Activated gamma-delta T cell (primary cell): Measurements from ENCODE around the gene MTA2.

Experiments
- DNase-seq: peaks from one replicate; lab custom pipeline; 2025; lab: John Stamatoyannopoulos, UW

MTA2 gene

DNA sequence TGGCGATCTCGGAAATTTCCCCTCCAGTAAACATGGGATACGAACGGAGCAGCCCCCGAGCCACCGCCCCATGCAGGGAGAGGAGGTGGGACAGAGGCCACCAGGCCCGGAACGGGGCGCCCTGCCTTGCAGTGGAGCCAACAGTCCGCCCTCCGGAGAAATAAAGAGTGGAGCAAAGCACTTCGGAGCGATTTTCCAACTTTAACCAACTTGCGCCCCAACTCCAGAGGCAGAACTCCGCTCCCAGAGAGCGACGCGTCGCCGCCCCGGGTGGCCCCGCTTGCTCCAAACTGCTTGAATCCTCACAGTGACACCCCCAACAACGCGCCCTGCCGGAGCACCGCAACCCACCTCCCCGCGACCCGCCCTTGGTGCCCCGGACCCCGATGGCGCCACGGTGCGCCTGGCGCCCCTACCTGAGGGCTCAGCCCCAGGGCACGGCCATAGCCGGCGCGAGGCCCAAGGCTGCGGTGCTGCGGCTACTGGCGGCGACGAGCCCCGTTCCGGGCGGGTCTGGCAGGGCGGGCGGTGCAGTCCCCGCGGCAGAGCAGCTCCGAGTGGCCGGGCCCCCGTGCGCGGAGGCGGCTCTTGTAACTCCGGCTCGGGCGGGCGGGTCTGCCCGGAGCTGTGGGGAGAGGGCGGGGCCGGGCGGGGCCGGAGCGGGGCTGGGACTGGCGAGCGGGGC, 55.3 kb downstream of the MTA2 start, which contains the start of gene AHNAK:
Gene AHNAK (minus strand): TSS at position 563 of the 685 bp plus-strand sequence. CDS start 10,708 bp downstream, outside the sequence.
- peak; percentile 67 for DNase-seq

DNA sequence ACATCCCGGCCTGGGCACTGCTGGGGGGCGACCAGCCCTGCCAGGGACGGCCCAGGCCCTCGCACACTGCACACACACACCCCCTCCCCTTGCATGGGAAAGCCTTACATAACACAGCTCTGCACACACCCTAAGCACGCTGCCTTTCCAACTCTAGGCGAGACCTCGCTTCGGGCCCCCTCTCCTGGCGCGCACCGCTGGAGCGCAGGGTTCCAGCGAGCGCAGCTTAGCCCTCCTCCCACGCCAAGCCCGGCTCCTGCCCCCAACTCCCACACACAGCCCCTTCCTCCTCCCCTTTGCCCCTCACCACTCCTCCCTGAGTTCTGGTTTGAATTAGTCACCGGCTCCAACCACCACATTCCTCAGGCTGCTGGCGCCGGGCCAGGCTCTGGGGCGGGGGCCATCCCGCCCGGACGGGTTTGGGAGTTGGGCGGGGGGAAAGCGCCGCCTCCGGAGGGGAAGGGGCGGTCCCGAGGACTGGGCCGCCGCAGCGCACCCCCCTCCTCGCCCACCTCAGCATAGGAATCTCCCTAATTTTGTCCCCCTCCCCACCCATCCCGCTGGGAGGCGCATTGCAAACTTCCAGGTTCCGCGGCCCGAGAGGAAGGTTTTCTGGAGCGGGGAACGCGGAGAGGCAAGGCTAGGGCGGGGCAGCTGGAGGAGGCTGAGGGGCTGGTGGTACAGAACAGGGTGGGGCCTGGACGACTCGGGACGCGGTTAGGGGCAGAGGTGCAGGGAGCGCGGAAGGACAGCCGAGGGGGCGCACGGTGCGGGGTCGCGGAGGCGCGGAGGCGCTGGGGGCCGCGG, 56.0 kb downstream of the MTA2 start:
- peak; percentile 57 for DNase-seq

DNA sequence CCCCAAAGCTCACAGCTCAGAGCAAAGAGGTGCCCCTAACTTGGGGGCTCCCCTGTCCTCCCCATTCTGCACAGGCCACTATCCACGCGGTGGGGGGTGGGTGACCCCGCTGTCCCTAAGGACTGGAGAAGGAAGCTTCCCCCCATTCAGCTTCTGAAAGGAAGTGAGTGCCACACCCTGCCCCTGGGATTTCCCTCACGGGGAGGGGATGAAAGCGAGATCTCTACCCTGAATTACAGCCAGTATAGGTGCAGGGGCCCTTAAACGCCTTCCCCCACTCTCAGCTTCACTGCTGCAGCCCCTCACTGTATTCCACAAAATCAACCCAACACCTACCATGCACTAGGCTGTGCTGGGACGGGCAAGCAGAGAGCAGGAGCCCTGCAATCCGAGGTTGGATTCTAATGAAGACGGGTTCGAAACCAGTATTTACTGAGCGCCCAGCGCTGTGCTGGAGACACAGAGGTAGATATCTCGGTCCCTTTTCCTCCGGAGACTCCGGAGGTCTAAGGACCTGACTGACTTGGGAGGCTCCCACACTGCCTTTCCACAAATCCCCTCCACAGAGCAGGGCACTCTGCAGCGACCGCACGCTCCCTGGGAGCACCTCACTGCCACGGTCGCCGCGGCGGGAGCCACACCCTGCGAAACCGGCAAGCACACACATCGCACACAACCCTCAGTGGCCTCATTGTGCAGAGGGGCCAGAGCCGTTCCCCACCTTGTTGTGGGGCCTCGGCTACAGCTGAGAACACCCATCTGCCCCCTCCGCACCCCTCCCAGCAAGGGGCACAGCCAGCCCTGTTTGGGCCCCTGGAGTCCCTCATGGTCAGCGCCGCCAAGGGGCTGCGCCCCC, 56.9 kb downstream of the MTA2 start:
- DNase-seq: no peak

DNA sequence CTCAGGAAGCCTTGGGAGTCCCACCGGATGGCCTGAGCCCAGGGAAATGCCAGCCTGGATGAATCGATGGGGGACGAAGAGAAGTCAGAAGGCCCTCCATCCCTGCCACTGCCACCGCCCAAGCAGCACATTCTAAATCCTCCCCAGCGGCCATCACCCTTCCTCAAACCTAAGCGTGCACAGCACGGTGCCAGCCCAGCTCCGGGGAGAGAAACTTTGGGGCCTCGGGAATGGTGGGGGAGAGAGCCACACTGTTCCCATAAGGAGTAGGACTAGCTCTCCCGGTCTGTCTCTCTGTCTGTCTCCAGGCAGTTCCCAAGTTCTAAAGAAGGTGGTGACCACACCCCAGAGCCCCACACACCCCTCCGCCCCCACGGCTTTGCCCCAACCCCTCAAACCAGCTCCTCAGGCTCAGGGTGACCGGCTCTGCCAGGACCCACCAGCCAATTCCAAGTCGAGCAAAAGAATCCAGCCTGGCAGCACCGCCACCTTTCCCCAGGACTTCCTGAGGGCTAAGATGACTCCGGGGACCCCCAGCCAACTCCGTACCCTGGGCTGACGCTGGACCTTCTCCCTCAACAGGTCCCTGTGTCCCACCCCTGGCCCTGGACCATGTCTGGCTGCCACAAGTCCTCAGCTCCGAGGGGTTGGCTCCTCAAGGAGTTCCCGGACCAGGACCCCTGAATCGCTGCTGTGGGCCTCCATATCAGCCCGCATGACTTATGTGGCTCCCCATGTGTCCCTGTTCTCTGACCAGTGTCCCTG, 57.8 kb downstream of the MTA2 start:
- DNase-seq: no peak
